Liver (tissue), 9 donors: ENCODE results near the gene ZFAND2A. TPM values are rescaled to one million over a fixed set of nuclear protein-coding genes. Genes with fewer than 3 reads are reported as not detected.
A peak's percentile ranks its signal among the peaks of the same experiment; 100 is the strongest.

Experiments
- DNase-seq: peaks from one replicate; pipeline ENCODE4 v3.0.0-alpha.2; 2017; ENCODE audit warnings: low spot score
- H3K27ac ChIP-seq, 2 donors: one replicate each; pipeline ENCODE4 v1.7.0; 2013; ENCODE audit warnings: inconsistent platforms in 2 of 2, low read length in 2 of 2, control low read depth in 1 of 2, low read depth in 1 of 2, mild to moderate bottlenecking in 1 of 2
- H3K27me3 ChIP-seq, 4 donors: one replicate each; pipeline versions ENCODE4 v1.6.1 to v1.7.0; 2013; ENCODE audit warnings: low read length in 3 of 4, inconsistent platforms in 1 of 4, mild to moderate bottlenecking in 1 of 4, moderate library complexity in 1 of 4; ENCODE audit not compliant: control insufficient read depth in 4 of 4, insufficient read depth in 4 of 4
- H3K36me3 ChIP-seq, 4 donors: one replicate each; pipeline versions ENCODE4 v1.6.1 to v1.7.0; 2013; ENCODE audit warnings: low read length in 3 of 4, mild to moderate bottlenecking in 3 of 4, low read depth in 1 of 4, moderate library complexity in 1 of 4; ENCODE audit not compliant: control insufficient read depth in 4 of 4, insufficient read depth in 3 of 4
- H3K4me1 ChIP-seq, 4 donors: one replicate each; pipeline versions ENCODE4 v1.6.1 to v1.7.0; 2013; ENCODE audit warnings: low read length in 3 of 4, mild to moderate bottlenecking in 3 of 4, moderate library complexity in 1 of 4; ENCODE audit not compliant: control insufficient read depth in 4 of 4, insufficient read depth in 4 of 4
- H3K4me3 ChIP-seq, 3 donors: one replicate each; pipeline versions ENCODE4 v1.6.1 to v1.7.0; 2013; ENCODE audit warnings: low read length in 3 of 3, control low read depth in 1 of 3, low read depth in 1 of 3, mild to moderate bottlenecking in 1 of 3
- H3K9ac ChIP-seq, 2 donors: one replicate each; pipeline ENCODE4 v1.7.0; 2013; ENCODE audit warnings: low read length in 2 of 2, mild to moderate bottlenecking in 2 of 2, moderate library complexity in 2 of 2, control low read depth in 1 of 2, low read depth in 1 of 2
- H3K9me3 ChIP-seq, 4 donors: one replicate each; pipeline versions ENCODE4 v1.6.1 to v1.7.0; 2013; ENCODE audit warnings: low read length in 3 of 4; ENCODE audit not compliant: control insufficient read depth in 4 of 4
- ATF3 ChIP-seq: IDR thresholded peaks from 2 replicates; pipeline ENCODE4 v1.6.1; 2016; ENCODE audit warnings: antibody characterized with exemption
- EGR1 ChIP-seq, 2 donors: IDR thresholded peaks; 2 replicates each; pipeline ENCODE4 v1.6.1; 2016 to 2018; ENCODE audit warnings: antibody characterized with exemption in 2 of 2, low read depth in 2 of 2
- FOXA1 ChIP-seq: IDR thresholded peaks from 2 replicates; pipeline ENCODE4 v1.6.1; 2016; ENCODE audit warnings: antibody characterized with exemption
- FOXA2 ChIP-seq: IDR thresholded peaks from 2 replicates; pipeline ENCODE4 v1.6.1; 2016; ENCODE audit warnings: antibody characterized with exemption
- GABPA ChIP-seq, 2 donors: IDR thresholded peaks in 1 of 2; conservative IDR thresholded peaks in 1 of 2; 2 replicates each; pipeline ENCODE4 v1.6.1; 2016; ENCODE audit warnings: antibody characterized with exemption in 2 of 2, mild to moderate bottlenecking in 1 of 2, moderate library complexity in 1 of 2
- HNF4A ChIP-seq, 2 donors: conservative IDR thresholded peaks; 2 replicates each; pipeline ENCODE4 v1.6.1; 2016; ENCODE audit warnings: antibody characterized with exemption in 2 of 2, mild to moderate bottlenecking in 2 of 2
- HNF4G ChIP-seq: IDR thresholded peaks from 2 replicates; pipeline ENCODE4 v1.6.1; 2016; ENCODE audit warnings: antibody characterized with exemption
- JUND ChIP-seq, 2 donors: IDR thresholded peaks; 2 replicates each; pipeline ENCODE4 v1.6.1; 2016; ENCODE audit warnings: antibody characterized with exemption in 2 of 2
- MAX ChIP-seq: IDR thresholded peaks from 2 replicates; pipeline ENCODE4 v1.6.1; 2016; ENCODE audit warnings: antibody characterized with exemption
- NR2F2 ChIP-seq: IDR thresholded peaks from 2 replicates; pipeline ENCODE4 v1.6.1; 2016; ENCODE audit warnings: antibody characterized with exemption
- RAD21 ChIP-seq, 2 donors: IDR thresholded peaks; 2 replicates each; pipeline ENCODE4 v1.6.1; 2016; ENCODE audit warnings: antibody characterized with exemption in 2 of 2, mild to moderate bottlenecking in 2 of 2
- RXRA ChIP-seq, 2 donors: IDR thresholded peaks; 2 replicates each; pipeline ENCODE4 v1.6.1; 2017 to 2018; ENCODE audit warnings: antibody characterized with exemption in 2 of 2, mild to moderate bottlenecking in 1 of 2
- SP1 ChIP-seq: IDR thresholded peaks from 2 replicates; pipeline ENCODE4 v1.6.1; 2018; ENCODE audit warnings: antibody characterized with exemption, mild to moderate bottlenecking
- TAF1 ChIP-seq: conservative IDR thresholded peaks from 2 replicates; pipeline ENCODE4 v1.6.1; 2016; ENCODE audit warnings: antibody characterized with exemption, mild to moderate bottlenecking
- YY1 ChIP-seq: IDR thresholded peaks from 2 replicates; pipeline ENCODE4 v1.6.1; 2016; ENCODE audit warnings: antibody characterized with exemption, mild to moderate bottlenecking
- ZBTB33 ChIP-seq: IDR thresholded peaks from 2 replicates; pipeline ENCODE4 v1.6.1; 2016; ENCODE audit warnings: antibody characterized with exemption
- WGBS: extraction: QIAGEN DNeasy Blood & Tissue Kit; methylation state at CpG from one replicate; pipeline ENCODE4 v1.1.7; 2013; 5-methylcytosine and 5-hydroxymethylcytosine counted together
- polyA plus RNA-seq, 2 donors: library from polyadenylated mRNA; stranded (reverse) in 1 of 2; unstranded in 1 of 2; fragments of 200-250 nt in 1 of 2; fragments of >200 nt in 1 of 2; fragmentation: Nextera tagmentation in 1 of 2; extraction: Ambion mirVana in 1 of 2; gene quantifications; one replicate each; pipeline versions ENCODE4 v1.2.1 to v1.2.3, GENCODE V29; 2013 to 2015
- total RNA-seq, 2 donors: library from RNA; depleted of rRNA; stranded (reverse); fragments of >200 nt; gene quantifications; one replicate each; pipeline ENCODE4 v1.2.3, GENCODE V29; 2014
- TF ChIP-seq, protein P1 (sequence below): IDR thresholded peaks from 2 replicates; pipeline ENCODE4 v1.6.1; 2016; ENCODE audit warnings: antibody characterized with exemption, mild to moderate bottlenecking
- TF ChIP-seq, protein P2 (sequence below): fragments of 150-350 bp; IDR thresholded peaks from 2 replicates; pipeline ENCODE4 v1.5.1; 2017; ENCODE audit warnings: improper control_type of control experiment, low read depth, low read length; ENCODE audit not compliant: missing input control
- donor health status: healthy.
- donor health status: healthy.
- donor health status: healthy.
- donor health status: healthy.
- donor health status: healthy.

Gene ZFAND2A, protein sequence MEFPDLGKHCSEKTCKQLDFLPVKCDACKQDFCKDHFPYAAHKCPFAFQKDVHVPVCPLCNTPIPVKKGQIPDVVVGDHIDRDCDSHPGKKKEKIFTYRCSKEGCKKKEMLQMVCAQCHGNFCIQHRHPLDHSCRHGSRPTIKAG
- total RNA-seq (10 to 100 TPM; 12.5 to 27.4 TPM), polyA plus RNA-seq (10 to 100 TPM; 39.6 to 53.3 TPM)

- Histone ChIP-seq H3K27me3 (no peaks in the 10 kb centered on the region), H3K27ac (peak within 1 kb of the TSS; percentile 98 to 100), H3K9ac (peak within 1 kb of the TSS; percentile 99), H3K9me3 (no peaks in the 10 kb centered on the region), H3K36me3 (peaks cover 0 to 24% (median 17%) of the 10 kb centered on the region in 4 donors), H3K4me1 (peaks cover 4 to 43% (median 34%) of the 10 kb centered on the region in 4 donors), H3K4me3 (peak within 1 kb of the TSS; percentile 84 to 99 (median 98))
- TF ChIP-seq TAF1 (peak; percentile 35), YY1 (peak; percentile 13), HNF4G (no peak), EGR1 (IDR thresholded peaks at IDR 0.05; ENCODE audit: low read depth in 2 of 2) (peak in 1 of 2 donors; percentile 33), NR2F2 (no peak), SP1 (peak; percentile 70), GABPA (IDR thresholded peaks at IDR 0.05 in 1 of 2, conservative IDR thresholded peaks at IDR 0.05 in 1 of 2) (peak in 1 of 2 donors; percentile 76), FOXA2 (no peak)
- TF ChIP-seq, protein P1, sequence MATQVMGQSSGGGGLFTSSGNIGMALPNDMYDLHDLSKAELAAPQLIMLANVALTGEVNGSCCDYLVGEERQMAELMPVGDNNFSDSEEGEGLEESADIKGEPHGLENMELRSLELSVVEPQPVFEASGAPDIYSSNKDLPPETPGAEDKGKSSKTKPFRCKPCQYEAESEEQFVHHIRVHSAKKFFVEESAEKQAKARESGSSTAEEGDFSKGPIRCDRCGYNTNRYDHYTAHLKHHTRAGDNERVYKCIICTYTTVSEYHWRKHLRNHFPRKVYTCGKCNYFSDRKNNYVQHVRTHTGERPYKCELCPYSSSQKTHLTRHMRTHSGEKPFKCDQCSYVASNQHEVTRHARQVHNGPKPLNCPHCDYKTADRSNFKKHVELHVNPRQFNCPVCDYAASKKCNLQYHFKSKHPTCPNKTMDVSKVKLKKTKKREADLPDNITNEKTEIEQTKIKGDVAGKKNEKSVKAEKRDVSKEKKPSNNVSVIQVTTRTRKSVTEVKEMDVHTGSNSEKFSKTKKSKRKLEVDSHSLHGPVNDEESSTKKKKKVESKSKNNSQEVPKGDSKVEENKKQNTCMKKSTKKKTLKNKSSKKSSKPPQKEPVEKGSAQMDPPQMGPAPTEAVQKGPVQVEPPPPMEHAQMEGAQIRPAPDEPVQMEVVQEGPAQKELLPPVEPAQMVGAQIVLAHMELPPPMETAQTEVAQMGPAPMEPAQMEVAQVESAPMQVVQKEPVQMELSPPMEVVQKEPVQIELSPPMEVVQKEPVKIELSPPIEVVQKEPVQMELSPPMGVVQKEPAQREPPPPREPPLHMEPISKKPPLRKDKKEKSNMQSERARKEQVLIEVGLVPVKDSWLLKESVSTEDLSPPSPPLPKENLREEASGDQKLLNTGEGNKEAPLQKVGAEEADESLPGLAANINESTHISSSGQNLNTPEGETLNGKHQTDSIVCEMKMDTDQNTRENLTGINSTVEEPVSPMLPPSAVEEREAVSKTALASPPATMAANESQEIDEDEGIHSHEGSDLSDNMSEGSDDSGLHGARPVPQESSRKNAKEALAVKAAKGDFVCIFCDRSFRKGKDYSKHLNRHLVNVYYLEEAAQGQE = peak; percentile 71
- peak; percentile 100 for DNase-seq
- WGBS = under 1% methylated on average over 83 of the region's 83 CpGs
These were observed at the start of gene ZFAND2A for GRCh38 chr7:1159891-1160669. Gene ZFAND2A, minus strand, starts transcription at chr7:1160196. Its CDS starts 1,984 bp downstream, at chr7:1158212.

DNA sequence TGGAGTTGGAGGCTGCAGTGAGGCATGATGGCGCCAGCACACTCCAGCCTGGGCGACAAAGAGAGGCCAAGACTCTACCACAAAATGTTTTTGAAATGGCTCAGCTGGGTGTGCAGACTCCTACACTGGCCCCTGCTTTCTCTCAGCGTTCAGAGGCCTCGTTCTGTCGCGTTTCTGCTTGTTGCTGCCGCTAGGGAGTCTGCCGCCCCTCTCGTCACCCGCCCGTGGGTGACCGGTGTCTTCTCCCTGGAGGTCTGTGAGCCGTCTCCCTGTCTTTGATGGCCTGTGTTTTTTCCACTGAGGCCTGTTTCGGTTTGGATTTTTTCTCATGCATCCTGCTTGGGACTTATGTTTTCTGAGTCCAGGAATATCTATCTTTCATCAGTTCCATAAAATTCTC lies 49.1 kb upstream of the ZFAND2A start:
- H3K27me3 ChIP-seq = peaks cover 0 to 4% (median under 1%) of the 10 kb centered on the region in 4 donors
- no peak overlapping the region for H3K9ac ChIP-seq
- H3K9me3 ChIP-seq = no peaks in the 10 kb centered on the region
- H3K4me3 ChIP-seq = no peak overlapping the region
- no peaks in the 10 kb centered on the region for H3K36me3 ChIP-seq
- DNase-seq = no peak
- WGBS = 76% methylated on average over 14 of the region's 14 CpGs
- H3K4me1 ChIP-seq = no peaks in the 10 kb centered on the region
- no peak overlapping the region for H3K27ac ChIP-seq
- TF ChIP-seq RXRA (IDR thresholded peaks at IDR 0.05) (no peak), GABPA (IDR thresholded peaks at IDR 0.05 in 1 of 2, conservative IDR thresholded peaks at IDR 0.05 in 1 of 2) (no peak), YY1 (no peak), HNF4G (no peak), FOXA1 (no peak), JUND (IDR thresholded peaks at IDR 0.05) (no peak), HNF4A (conservative IDR thresholded peaks at IDR 0.05) (no peak), RAD21 (IDR thresholded peaks at IDR 0.05) (no peak), ATF3 (no peak), FOXA2 (no peak), MAX (no peak), ZBTB33 (no peak), EGR1 (IDR thresholded peaks at IDR 0.05; ENCODE audit: low read depth in 2 of 2) (no peak), TAF1 (no peak), SP1 (no peak), NR2F2 (no peak)
- TF ChIP-seq, protein P2, sequence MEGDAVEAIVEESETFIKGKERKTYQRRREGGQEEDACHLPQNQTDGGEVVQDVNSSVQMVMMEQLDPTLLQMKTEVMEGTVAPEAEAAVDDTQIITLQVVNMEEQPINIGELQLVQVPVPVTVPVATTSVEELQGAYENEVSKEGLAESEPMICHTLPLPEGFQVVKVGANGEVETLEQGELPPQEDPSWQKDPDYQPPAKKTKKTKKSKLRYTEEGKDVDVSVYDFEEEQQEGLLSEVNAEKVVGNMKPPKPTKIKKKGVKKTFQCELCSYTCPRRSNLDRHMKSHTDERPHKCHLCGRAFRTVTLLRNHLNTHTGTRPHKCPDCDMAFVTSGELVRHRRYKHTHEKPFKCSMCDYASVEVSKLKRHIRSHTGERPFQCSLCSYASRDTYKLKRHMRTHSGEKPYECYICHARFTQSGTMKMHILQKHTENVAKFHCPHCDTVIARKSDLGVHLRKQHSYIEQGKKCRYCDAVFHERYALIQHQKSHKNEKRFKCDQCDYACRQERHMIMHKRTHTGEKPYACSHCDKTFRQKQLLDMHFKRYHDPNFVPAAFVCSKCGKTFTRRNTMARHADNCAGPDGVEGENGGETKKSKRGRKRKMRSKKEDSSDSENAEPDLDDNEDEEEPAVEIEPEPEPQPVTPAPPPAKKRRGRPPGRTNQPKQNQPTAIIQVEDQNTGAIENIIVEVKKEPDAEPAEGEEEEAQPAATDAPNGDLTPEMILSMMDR = no peak
- TF ChIP-seq, protein P1 = no peak
